Right lobe of liver (tissue), 4 donors: Measurements from ENCODE around the gene BBX.

ENCODE experiments used
- CTCF ChIP-seq, 4 donors: fragments of 200-600 bp in 3 of 4; fragments of 450-650 bp in 1 of 4; IDR thresholded peaks; one replicate each; pipeline versions ENCODE4 v1.5.1 to v1.8.0; 2016 to 2022; ENCODE audit warnings: antibody characterized with exemption in 4 of 4, mild to moderate bottlenecking in 2 of 4
- POLR2A ChIP-seq: fragments of 450-650 bp; IDR thresholded peaks from one replicate; pipeline ENCODE4 v1.6.1; 2017; ENCODE audit warnings: antibody characterized with exemption, mild to moderate bottlenecking
- donor health status: DM: no; HTN: no; CAD: no.
- donor health status: DM: no; HTN: no; CAD: no.
- donor health status: DM: no; HTN: yes; CAD: no.

- TF ChIP-seq CTCF (IDR thresholded peaks at IDR 0.05): no peak
- no peak for TF ChIP-seq POLR2A
Measured at GRCh38 chr3:107765524-107765923, 242.8 kb downstream of the BBX start.
